CD4-positive, alpha-beta T cell treated with Interleukin-15 for 1 hour (primary cell): ENCODE results near the gene LY6G6F.

ENCODE experiments used
- DNase-seq: peaks from one replicate; pipeline ENCODE4 v3.0.0-alpha.2; 2020

The LY6G6F gene

DNA sequence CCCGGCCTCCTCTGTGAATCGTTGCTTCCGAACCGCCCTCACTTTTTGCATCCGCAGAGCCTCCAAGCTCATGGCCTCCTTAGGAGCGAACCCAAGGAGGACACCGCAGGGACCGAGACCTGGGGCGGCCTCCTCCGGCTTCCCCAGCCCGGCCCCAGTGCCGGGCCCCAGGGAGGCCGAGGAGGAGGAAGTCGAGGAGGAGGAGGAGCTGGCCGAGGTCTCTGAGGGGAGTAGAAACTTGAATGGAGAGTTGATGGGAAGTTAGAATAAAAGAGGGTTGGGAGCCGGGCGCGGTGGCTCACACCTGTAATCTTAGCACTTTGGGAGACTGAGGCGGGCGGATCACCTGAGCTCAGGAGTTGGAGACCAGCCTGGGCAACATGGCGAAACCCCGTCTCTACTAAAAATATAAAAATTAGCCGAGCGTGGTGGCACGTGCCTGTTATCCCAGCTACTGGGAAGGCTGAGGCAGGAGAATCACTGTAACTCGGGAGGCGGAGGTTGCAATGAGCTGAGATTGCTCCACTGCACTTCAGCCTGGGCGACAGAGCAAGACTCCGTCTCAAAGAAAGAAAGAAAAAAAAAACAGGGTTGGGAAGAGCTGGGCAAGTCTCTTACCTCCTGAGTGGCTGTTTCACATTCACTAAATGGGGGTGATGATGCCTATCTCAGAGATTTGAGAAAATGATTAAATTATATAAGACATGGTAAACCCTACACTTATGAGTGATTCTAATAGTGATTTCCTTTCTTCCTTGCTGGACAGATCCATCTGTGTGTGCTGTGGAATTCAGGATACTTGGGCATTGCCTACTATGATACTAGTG, 33.9 kb downstream of the LY6G6F start:
- DNase-seq = no peak

GRCh38 chr6:31741815-31742214, 35.1 kb downstream of the LY6G6F start:
- DNase-seq = no peak

- DNase-seq = no peak
Observed at GRCh38 chr6:31742894-31743293, 36.2 kb downstream of the LY6G6F start.

DNA sequence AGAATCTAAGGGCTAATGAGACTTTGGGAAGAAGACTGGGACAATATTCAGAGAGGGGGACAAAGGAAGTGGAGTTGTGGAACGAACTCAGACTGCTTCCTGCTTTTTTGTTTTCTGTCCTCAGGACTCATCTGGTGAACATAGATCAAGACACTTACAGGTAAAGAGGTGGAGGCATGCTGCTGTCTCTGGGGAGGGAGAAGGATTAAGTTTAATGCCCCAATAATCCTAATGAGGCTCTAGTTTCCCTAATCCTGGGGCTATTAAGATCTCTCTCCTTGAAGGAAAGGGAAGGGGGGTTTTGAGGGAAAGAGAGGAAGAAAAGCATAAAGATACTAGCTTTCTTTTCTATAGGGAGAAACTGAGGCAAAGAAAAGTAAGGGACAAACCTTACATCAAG, 37.8 kb downstream of the LY6G6F start:
- DNase-seq = no peak

DNA sequence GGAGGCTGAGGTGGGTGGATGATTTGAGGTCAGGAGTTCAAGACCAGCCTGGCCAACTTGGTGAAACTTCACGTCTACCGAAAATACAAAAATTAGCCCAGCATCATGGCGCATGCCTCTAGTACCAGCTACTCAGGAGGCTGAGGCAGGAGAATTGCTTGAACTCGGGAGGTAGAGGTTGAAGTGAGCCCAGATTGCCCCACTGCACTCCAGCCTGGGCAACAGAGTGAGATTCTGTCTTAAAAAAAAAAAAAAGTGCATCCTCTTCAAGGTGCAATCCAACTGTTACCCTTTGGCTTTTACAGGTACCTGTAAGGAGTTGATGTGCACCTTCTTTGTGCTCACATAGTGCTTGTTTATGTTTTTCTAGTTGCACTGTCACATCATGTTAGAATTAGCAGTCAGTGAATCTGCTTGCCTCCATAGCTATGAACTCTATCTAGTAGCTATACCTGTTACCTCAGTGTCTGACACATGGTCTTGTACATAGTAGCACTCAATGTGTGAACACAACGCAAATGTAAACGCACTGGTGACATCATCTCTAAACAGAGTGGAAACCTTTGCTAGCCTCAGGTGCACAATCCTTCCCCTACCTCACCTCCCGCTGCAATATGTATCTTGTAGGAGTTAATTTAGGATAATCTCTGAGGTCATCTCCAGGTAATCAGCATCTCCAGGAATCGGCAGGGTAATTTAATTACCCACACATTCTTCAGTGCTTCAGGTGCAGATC, 42.8 kb downstream of the LY6G6F start:
- DNase-seq = no peak

- no peak for DNase-seq
Observed at GRCh38 chr6:31750411-31751022, 43.9 kb downstream of the LY6G6F start.

- no peak for DNase-seq
Observed at GRCh38 chr6:31752739-31753319, 46.2 kb downstream of the LY6G6F start.

GRCh38 chr6:31758281-31758680, 51.6 kb downstream of the LY6G6F start:
- DNase-seq = no peak
